Right renal pelvis (tissue), 4 donors: ENCODE data around the gene RSPO4. TPM values are rescaled to one million over a fixed set of nuclear protein-coding genes. Genes with fewer than 3 reads are reported as not detected.
"Not testable (repeated sequence)": the region's sequence is repeated elsewhere in the genome, so short reads cannot be mapped to it uniquely, and the experiment has no call there.

ENCODE experiments used
- DNase-seq, 4 donors: peaks; one replicate each; pipeline ENCODE4 v3.0.0-alpha.2; 2013; ENCODE audit warnings: low read depth in 4 of 4, low spot score in 3 of 4, missing footprints in 1 of 4
- polyA plus RNA-seq, 4 donors: library from polyadenylated mRNA; unstranded; fragments of 120-200 nt; gene quantifications; one replicate each; pipeline ENCODE4 v1.2.1, GENCODE V29; 2013; ENCODE audit not compliant: insufficient read length in 4 of 4

RSPO4 gene
- polyA plus RNA-seq, 4 donors, result 0.96 to 1.7 (median 1.6) TPM

- DNase-seq, result peak in 1 of 4 donors; percentile 8
These were observed 3.4 kb upstream of the RSPO4 start for GRCh38 chr20:1005452-1006027.

- no peak for DNase-seq
These were observed 2.0 kb upstream of the RSPO4 start for GRCh38 chr20:1003920-1004697.

- DNase-seq, result no peak
These were observed 811 bp upstream of the RSPO4 start for GRCh38 chr20:1002682-1003561.

- DNase-seq, result no peak
These were observed 995 bp downstream of the RSPO4 start for GRCh38 chr20:1001116-1001515.

GRCh38 chr20:998231-998830 lies 3.8 kb downstream of the RSPO4 start:
- no peak for DNase-seq

- DNase-seq, result no peak
These were observed 4.6 kb downstream of the RSPO4 start for GRCh38 chr20:997486-997885.

- no peak for DNase-seq
These were observed 5.1 kb downstream of the RSPO4 start for GRCh38 chr20:997016-997415.

- DNase-seq, result no peak
These were observed 6.9 kb downstream of the RSPO4 start for GRCh38 chr20:995170-995569.

- DNase-seq, result no peak
These were observed 9.1 kb downstream of the RSPO4 start for GRCh38 chr20:992801-993535.

- DNase-seq, result no peak
These were observed 10.3 kb downstream of the RSPO4 start for GRCh38 chr20:991850-992249.

- no peak for DNase-seq
These were observed 11.7 kb downstream of the RSPO4 start for GRCh38 chr20:990293-990959.

GRCh38 chr20:988272-988671 lies 13.8 kb downstream of the RSPO4 start:
- no peak for DNase-seq

GRCh38 chr20:987677-988076 lies 14.4 kb downstream of the RSPO4 start:
- no peak for DNase-seq

GRCh38 chr20:986733-987355 lies 15.3 kb downstream of the RSPO4 start:
- no peak for DNase-seq

- not testable (repeated sequence) for DNase-seq
These were observed 17.1 kb downstream of the RSPO4 start for GRCh38 chr20:984994-985393.

GRCh38 chr20:982754-983153 lies 19.4 kb downstream of the RSPO4 start:
- no peak for DNase-seq

GRCh38 chr20:977021-977420 lies 25.1 kb downstream of the RSPO4 start:
- no peak for DNase-seq

GRCh38 chr20:976033-976432 lies 26.1 kb downstream of the RSPO4 start:
- no peak for DNase-seq

- no peak for DNase-seq
These were observed 28.3 kb downstream of the RSPO4 start for GRCh38 chr20:973785-974194.
